T-helper 17 cell (primary cell): ENCODE data around the gene WDR49. TPM values are rescaled to one million over a fixed set of nuclear protein-coding genes. Genes with fewer than 3 reads are reported as not detected.

Source experiments
- ATAC-seq: fragments of 150-1000 bp; cut with Tn5 transposase; 2 replicates; pipeline ENCODE4 v1.10.0; 2021; ENCODE audit warnings: mild to moderate bottlenecking, moderate library complexity
- DNase-seq, 3 donors: peaks; one replicate each; pipeline versions ENCODE4 v3.0.0 to v3.0.0-alpha.2; 2020 to 2021
- H3K9me3 ChIP-seq: one replicate; pipeline ENCODE4 v1.7.0; 2013; ENCODE audit warnings: low read length, mild to moderate bottlenecking; ENCODE audit not compliant: control insufficient read depth, poor library complexity, severe bottlenecking
- H3K27ac Mint-ChIP-seq: one replicate; pipeline ENCODE4 v1.8.0; 2022; ENCODE audit warnings: mild to moderate bottlenecking, moderate library complexity, mixed read lengths
- H3K27me3 Mint-ChIP-seq: one replicate; pipeline ENCODE4 v1.8.0; 2022; ENCODE audit warnings: mixed read lengths
- H3K36me3 Mint-ChIP-seq: one replicate; pipeline ENCODE4 v1.8.0; 2022; ENCODE audit warnings: low read depth, mixed read lengths
- H3K4me1 Mint-ChIP-seq: one replicate; pipeline ENCODE4 v1.8.0; 2022; ENCODE audit warnings: mild to moderate bottlenecking, mixed read lengths
- H3K4me3 Mint-ChIP-seq: one replicate; pipeline ENCODE4 v1.8.0; 2022; ENCODE audit warnings: mild to moderate bottlenecking, moderate library complexity, mixed read lengths
- total RNA-seq, 4 donors: library from RNA in 2 of 4; stranded (reverse) in 2 of 4; gene quantifications; one replicate each; pipeline ENCODE4 v1.2.3 and lab custom pipeline; 2022 to 2026

Gene WDR49
- total RNA-seq, 2 donors from 2014 or later = 0.45 to 0.78 TPM

DNA sequence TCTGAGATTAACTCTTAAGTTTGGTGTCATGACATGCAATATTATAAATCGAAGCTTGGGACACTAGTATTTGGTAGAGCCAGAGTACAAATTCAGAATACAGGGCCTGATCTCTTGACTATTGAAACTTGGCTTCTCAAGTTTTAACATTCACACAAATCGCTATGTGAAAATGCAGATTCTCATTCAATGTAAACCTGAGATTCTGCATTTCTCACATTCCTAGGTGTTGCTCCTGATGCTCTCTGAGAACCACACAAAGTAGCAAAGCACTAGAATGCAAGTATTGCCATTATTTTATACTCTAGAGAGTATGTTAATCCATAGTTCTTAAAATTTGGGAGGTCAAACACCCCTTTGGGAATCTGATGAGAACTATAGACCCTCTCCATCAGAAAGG lies 47.9 kb downstream of the WDR49 start:
- no peak overlapping the region for H3K4me3 Mint-ChIP-seq
- no peaks in the 10 kb centered on the region for H3K36me3 Mint-ChIP-seq
- no peak for ATAC-seq
- peaks cover 44% of the 10 kb centered on the region for H3K27me3 Mint-ChIP-seq
- H3K9me3 ChIP-seq = no peaks in the 10 kb centered on the region
- DNase-seq = no peak
- no peak overlapping the region for H3K27ac Mint-ChIP-seq
- no peaks in the 10 kb centered on the region for H3K4me1 Mint-ChIP-seq

DNA sequence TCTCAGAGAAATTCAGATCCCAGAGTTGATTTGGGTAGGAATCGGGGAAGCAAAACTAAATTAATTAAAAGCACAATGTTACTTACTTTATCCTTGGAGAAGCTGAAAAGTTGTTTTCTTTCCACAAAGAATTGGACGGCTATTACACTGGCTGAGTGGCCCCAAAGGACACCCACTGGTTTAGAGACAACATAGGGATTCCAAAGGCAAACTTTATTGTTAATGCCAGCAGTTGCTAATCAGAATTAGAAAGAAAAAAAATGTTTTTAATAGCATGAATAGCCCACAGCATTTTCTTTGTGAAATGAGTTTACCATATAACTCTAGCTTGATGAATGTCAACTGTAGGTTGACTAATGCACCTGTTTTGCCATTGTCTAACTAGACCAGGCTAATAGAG lies 51.7 kb downstream of the WDR49 start:
- no peak for ATAC-seq

DNA sequence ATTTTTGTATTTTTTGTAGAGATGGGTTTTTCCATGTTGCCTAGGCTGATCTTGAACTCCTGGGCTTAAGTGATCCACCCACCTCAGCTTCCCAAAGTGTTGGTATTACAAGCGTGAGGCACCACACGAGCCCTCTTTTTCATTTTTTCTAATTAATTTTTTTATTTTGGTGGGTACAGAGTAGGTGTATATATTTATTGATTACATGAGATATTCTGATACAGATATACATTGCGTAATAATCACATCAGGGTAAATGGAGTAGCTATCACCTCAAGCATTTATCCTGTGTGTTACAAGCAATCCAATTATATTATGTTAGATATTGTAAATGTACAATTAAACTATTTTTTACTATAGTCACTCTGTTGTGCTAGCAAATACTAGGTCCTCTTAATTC lies 66.1 kb downstream of the WDR49 start:
- no peak for DNase-seq
- no peaks in the 10 kb centered on the region for H3K4me1 Mint-ChIP-seq
- ATAC-seq = no peak
- no peak overlapping the region for H3K4me3 Mint-ChIP-seq
- H3K27ac Mint-ChIP-seq = no peak overlapping the region
- no peaks in the 10 kb centered on the region for H3K9me3 ChIP-seq
- no peaks in the 10 kb centered on the region for H3K27me3 Mint-ChIP-seq
- no peaks in the 10 kb centered on the region for H3K36me3 Mint-ChIP-seq

More for the DNA sequence above, 51.7 kb downstream of the WDR49 start:
- H3K4me1 Mint-ChIP-seq = no peaks in the 10 kb centered on the region
- H3K9me3 ChIP-seq = no peaks in the 10 kb centered on the region
- no peaks in the 10 kb centered on the region for H3K36me3 Mint-ChIP-seq
- H3K4me3 Mint-ChIP-seq = no peak overlapping the region
- H3K27ac Mint-ChIP-seq = no peak overlapping the region
- H3K27me3 Mint-ChIP-seq = peaks cover 18% of the 10 kb centered on the region
- DNase-seq = no peak

DNA sequence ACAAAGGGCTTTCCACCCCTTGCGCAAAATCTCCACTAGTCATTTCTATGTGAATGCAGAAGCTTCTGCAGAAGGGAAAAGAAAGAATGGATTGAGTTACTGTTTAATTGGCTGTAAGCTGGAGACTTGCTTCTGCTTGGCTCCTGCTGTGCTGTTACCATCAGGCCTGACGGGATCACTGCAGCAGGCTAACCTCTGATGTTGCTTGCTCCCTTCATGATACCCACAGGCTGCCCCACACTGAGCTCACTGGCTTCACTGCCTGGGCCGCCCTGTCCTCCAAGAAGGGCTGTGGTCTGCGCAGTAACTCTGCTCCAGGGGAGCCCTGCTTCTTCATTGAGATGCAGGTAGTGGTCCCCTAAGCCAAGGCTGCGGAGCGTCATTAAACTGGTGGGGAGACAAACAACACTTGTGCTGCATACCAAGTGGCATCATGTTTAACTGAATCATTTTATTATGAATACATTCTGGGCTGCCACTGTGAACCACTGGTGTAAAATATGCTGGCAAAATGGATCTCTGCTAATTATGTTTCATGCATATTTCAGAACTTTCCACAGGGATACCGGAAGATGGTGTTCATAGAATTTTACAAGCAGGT lies 78.6 kb downstream of the WDR49 start:
- ATAC-seq (no peak), DNase-seq (no peak)
- no peak overlapping the region for H3K27ac Mint-ChIP-seq
- H3K27me3 Mint-ChIP-seq = peaks cover 10% of the 10 kb centered on the region
- H3K4me3 Mint-ChIP-seq = no peak overlapping the region
- H3K4me1 Mint-ChIP-seq = no peaks in the 10 kb centered on the region
- peaks cover 2% of the 10 kb centered on the region for H3K36me3 Mint-ChIP-seq
- H3K9me3 ChIP-seq = no peaks in the 10 kb centered on the region

DNA sequence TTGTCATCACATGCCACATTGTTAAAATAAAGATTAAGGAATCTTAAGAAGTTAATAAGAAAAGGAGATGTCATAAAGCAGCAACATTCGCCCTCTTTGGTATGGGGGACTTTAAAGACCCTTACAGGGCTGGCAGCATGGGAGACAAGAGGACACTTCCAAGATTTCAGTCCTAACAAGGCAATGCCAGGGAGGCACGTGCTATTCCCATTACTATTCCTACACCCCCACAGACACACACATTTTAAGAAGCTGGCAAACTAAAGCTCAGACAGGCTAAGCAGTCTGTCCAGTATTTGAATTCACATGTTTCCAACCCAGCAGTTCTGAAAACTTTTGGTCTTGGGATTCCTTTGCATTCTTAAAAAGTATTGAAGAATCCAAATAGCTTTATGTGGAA lies 80.8 kb downstream of the WDR49 start:
- Mint-ChIP-seq H3K27me3 (peaks cover 10% of the 10 kb centered on the region), H3K4me1 (no peaks in the 10 kb centered on the region), H3K36me3 (peaks cover 2% of the 10 kb centered on the region), H3K27ac (no peak overlapping the region), H3K4me3 (no peak overlapping the region)
- no peak for ATAC-seq
- no peaks in the 10 kb centered on the region for H3K9me3 ChIP-seq
- DNase-seq = no peak

DNA sequence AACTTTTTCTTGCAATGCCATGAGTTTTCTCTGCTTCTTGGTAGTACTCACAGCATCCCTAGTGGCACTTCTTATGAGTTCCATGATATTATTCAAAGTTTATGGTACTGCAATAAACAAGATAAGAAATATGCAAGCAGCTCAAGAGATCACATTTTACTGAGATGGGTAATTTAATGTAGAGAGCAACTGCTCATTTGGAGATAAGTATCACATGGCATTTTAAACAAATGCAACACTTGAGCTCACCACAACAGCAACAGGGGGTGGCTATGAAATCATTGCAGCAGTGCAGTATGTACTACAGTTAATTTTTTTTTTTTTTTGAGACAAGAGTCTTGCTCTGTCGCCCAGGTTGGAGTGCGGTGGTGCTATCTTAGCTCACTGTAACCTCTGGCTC lies 85.1 kb downstream of the WDR49 start:
- DNase-seq = no peak
- Mint-ChIP-seq H3K4me3 (no peak overlapping the region), H3K4me1 (peaks cover 2% of the 10 kb centered on the region), H3K27me3 (peaks cover 10% of the 10 kb centered on the region), H3K36me3 (no peaks in the 10 kb centered on the region), H3K27ac (no peak overlapping the region)
- ATAC-seq = no peak
- no peaks in the 10 kb centered on the region for H3K9me3 ChIP-seq

DNA sequence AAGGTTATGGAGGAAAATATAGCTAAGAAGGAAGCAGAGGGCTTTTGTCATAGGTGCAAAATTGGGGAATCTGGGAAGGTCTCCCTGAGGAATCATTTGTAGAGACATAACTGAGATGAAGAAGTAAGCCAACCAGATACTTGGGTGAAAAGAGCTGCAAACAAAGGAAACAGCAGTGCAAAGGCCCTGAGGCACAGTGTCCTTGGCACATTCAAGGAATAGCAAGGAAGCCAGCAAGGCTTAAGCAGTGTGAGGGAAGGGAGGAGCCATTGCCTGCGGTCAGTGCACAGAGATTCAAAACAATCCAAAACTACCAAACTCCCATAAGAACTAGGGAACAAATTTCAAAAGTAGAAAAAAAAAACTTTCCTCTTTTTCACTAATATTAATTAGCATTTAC lies 88.3 kb downstream of the WDR49 start:
- Mint-ChIP-seq H3K27ac (no peak overlapping the region), H3K4me3 (no peak overlapping the region), H3K4me1 (peaks cover 2% of the 10 kb centered on the region), H3K27me3 (no peaks in the 10 kb centered on the region), H3K36me3 (no peaks in the 10 kb centered on the region)
- no peak for ATAC-seq
- H3K9me3 ChIP-seq = no peaks in the 10 kb centered on the region
- DNase-seq = no peak

DNA sequence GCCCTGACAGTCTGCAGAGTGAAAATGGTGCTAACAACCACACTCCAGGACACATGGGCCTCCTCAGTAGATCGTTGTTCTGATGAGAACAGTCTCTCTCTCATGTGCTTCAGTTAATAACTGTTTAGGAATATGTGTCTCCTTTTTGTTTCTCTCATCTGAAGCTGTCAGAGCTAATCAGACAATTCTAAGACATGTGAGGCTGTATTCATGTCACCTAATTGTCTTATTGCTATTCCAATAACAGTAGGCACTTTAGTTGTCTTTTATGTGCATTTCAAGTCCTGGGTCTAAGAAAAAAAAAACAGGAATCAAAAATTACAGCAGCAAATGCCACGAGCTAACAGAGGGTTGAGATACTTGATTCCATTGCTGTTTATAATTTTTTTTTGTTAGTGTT lies 89.1 kb downstream of the WDR49 start:
- no peak overlapping the region for H3K27ac Mint-ChIP-seq
- no peak overlapping the region for H3K4me3 Mint-ChIP-seq
- DNase-seq (no peak), ATAC-seq (no peak)
- no peaks in the 10 kb centered on the region for H3K9me3 ChIP-seq
- H3K36me3 Mint-ChIP-seq = no peaks in the 10 kb centered on the region
- no peaks in the 10 kb centered on the region for H3K27me3 Mint-ChIP-seq
- peaks cover 2% of the 10 kb centered on the region for H3K4me1 Mint-ChIP-seq

DNA sequence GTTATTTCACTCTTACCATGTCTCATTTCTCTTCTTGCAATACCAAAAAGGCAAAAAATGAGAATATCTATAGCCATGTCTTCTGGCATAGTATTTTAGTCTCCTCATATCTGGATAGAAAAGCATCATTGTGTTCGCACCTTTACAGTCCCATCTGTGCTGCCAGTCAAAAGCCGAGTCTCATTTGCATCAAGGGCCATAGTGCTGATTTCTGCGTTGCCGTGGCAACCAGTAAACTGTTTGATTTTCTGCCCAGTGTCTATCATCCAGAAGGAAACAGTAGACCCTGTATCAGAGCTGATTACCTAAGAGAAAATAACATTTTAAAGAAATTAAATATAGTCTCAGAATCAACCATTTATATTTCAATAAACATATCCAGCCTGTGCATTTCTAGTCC lies 93.8 kb downstream of the WDR49 start:
- H3K36me3 Mint-ChIP-seq = no peaks in the 10 kb centered on the region
- H3K4me3 Mint-ChIP-seq = no peak overlapping the region
- peaks cover 2% of the 10 kb centered on the region for H3K4me1 Mint-ChIP-seq
- H3K27ac Mint-ChIP-seq = no peak overlapping the region
- ATAC-seq (no peak), DNase-seq (no peak)
- no peaks in the 10 kb centered on the region for H3K27me3 Mint-ChIP-seq
- no peaks in the 10 kb centered on the region for H3K9me3 ChIP-seq

DNA sequence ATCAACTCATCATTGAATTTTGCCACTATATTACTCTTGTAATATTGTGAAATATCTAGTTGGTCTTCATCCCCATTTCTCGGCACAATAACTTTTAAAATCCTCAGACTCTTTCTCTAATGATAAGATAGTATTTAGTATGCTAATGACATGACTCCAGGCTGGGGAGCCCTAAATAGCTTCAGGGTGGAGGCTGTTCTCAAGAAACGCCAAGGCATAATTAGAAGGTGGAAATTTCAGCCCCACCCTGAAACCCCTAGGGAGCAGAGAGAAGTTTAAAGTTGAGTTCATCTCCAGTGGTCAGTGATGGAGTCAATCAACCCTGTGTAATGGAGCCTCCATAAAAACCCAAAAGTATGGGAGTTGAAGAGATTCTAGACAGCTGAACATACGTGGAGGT lies 98.8 kb downstream of the WDR49 start:
- no peaks in the 10 kb centered on the region for H3K9me3 ChIP-seq
- H3K4me3 Mint-ChIP-seq = no peak overlapping the region
- H3K27ac Mint-ChIP-seq = no peak overlapping the region
- no peaks in the 10 kb centered on the region for H3K27me3 Mint-ChIP-seq
- ATAC-seq (no peak), DNase-seq (no peak)
- H3K4me1 Mint-ChIP-seq = no peaks in the 10 kb centered on the region
- no peaks in the 10 kb centered on the region for H3K36me3 Mint-ChIP-seq

DNA sequence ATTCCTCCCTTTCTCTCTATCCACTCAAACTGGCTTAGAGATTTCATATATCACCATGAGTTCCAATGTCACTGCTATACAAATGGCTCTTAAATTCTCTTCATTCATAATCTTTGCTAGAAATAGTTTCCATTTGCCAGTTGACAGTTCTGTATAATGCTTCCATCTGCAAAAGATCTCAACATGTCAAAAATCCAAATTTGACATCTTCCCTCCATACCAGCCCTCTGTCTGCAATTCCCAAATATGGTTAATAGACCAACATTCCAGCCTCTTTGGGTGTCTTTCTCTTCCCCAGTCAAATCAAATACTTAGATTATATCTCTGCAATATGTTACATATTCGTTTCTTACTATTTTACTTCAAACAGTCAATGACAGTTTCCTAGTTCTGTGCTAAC lies 115.7 kb downstream of the WDR49 start:
- H3K36me3 Mint-ChIP-seq = no peaks in the 10 kb centered on the region
- H3K27me3 Mint-ChIP-seq = peaks cover 5% of the 10 kb centered on the region

DNA sequence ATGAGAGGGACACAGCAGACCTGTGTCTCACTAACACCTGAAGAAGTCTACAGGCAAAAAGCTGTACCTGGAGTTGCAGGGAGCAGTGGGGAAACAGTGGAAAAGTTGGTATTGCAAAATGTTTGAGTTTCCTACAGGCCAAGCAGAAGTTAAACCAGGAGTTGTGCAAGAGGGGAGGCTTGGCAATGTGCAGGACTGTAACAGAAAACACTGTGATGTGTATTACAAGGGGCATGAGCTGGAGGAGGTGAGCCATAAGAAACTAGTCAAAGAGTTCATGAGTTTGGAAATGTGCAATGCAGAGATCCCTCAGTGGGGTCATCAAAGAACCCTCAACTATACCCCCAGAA lies 132.8 kb downstream of the WDR49 start:
- H3K27me3 Mint-ChIP-seq = no peaks in the 10 kb centered on the region
- ATAC-seq (no peak), DNase-seq (no peak)
- H3K4me3 Mint-ChIP-seq = no peak overlapping the region
- no peaks in the 10 kb centered on the region for H3K9me3 ChIP-seq
- no peak overlapping the region for H3K27ac Mint-ChIP-seq
- no peaks in the 10 kb centered on the region for H3K4me1 Mint-ChIP-seq
- no peaks in the 10 kb centered on the region for H3K36me3 Mint-ChIP-seq

More for the DNA sequence above, 115.7 kb downstream of the WDR49 start:
- H3K9me3 ChIP-seq = no peaks in the 10 kb centered on the region
- H3K27ac Mint-ChIP-seq = no peak overlapping the region
- no peak overlapping the region for H3K4me3 Mint-ChIP-seq
- no peaks in the 10 kb centered on the region for H3K4me1 Mint-ChIP-seq
- ATAC-seq (no peak), DNase-seq (no peak)

DNA sequence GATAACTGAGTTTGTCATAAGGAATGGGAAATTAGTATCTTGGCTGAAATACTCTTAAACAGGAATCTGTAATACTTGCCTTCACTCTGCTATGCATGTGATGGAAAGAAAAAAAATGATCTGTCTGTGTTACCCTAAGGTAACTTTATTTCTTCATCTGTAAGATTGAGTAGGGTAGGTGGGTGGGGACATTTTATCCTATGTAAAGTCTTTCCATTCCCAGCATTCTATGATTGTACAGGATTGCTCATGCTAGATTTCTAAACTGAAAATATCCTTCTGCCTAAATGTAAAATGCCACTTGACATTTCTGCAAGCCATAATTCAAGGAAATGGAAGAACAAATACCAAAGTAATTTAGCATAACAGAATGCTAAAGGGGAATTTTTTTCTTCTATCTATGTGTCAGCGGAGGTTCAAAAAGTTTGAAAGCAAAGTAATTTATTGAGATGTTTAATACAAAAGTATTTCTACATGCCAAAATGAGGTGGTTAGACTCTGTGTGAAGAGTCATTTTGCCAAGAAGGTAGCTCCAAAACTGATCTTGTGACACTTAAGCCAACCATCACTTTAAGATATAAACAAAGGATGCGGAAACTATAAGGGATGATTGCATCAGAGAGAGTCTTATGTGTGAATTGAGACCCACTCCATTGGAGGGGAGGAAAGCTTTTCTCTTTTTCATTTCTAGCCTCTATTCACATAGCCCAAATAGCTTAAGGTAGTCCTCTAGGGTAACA lies 133.3 kb downstream of the WDR49 start:
- Mint-ChIP-seq H3K4me1 (no peaks in the 10 kb centered on the region), H3K27me3 (no peaks in the 10 kb centered on the region), H3K36me3 (no peaks in the 10 kb centered on the region), H3K4me3 (no peak overlapping the region), H3K27ac (no peak overlapping the region)
- H3K9me3 ChIP-seq = no peaks in the 10 kb centered on the region
- ATAC-seq = no peak
- no peak for DNase-seq

DNA sequence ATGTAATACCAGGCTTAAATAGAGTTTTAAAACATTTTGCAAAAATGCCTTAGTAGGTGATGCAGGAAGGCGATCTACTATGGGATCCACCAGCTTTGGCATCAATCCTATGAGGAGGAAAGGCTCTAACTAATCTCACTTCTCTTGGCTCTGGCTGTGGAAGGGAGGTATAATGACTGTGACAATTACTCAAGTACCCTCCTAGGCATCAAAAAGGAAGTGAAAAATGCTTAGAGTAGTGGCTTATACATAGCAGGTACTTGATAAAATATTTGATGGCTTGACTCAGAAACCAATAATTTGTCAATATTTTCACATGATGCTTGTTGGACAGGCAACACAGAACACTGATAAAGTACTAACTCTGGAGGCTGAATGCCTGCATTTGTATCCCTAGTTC lies 145.8 kb downstream of the WDR49 start:
- DNase-seq (no peak), ATAC-seq (no peak)
- Mint-ChIP-seq H3K4me1 (no peaks in the 10 kb centered on the region), H3K27ac (no peak overlapping the region), H3K36me3 (no peaks in the 10 kb centered on the region), H3K4me3 (no peak overlapping the region), H3K27me3 (no peaks in the 10 kb centered on the region)
- H3K9me3 ChIP-seq = no peaks in the 10 kb centered on the region
